Fibroblast of lung (primary cell): ENCODE results near the gene GABARAPL2. TPM values are rescaled to one million over a fixed set of nuclear protein-coding genes. Genes with fewer than 3 reads are reported as not detected.
A peak's percentile ranks its signal among the peaks of the same experiment; 100 is the strongest.

Experiments used
- DNase-seq, 2 donors: peaks; one replicate each; pipeline versions ENCODE4 v3.0.0 to v3.0.0-alpha.2; 2010; ENCODE audit warnings: low read depth in 2 of 2
- H2AFZ ChIP-seq: 2 replicates; pipeline ENCODE4 v1.5.1; 2012; ENCODE audit warnings: low read length, control low read depth, inconsistent platforms
- H3K27ac ChIP-seq: 2 replicates; pipeline ENCODE4 v1.5.1; 2011; ENCODE audit warnings: low read length, control low read depth; ENCODE audit not compliant: insufficient read depth
- H3K27me3 ChIP-seq: 2 replicates; pipeline ENCODE4 v1.5.1; 2011; ENCODE audit warnings: mild to moderate bottlenecking, low read length; ENCODE audit not compliant: control insufficient read depth, insufficient read depth
- H3K36me3 ChIP-seq: 2 replicates; pipeline ENCODE4 v1.5.1; 2011; ENCODE audit warnings: low read length; ENCODE audit not compliant: control insufficient read depth, insufficient read depth
- H3K4me1 ChIP-seq: 2 replicates; pipeline ENCODE4 v1.5.1; 2011; ENCODE audit warnings: low read length; ENCODE audit not compliant: control insufficient read depth, insufficient read depth; ENCODE audit errors: extremely low read depth
- H3K4me2 ChIP-seq: 2 replicates; pipeline ENCODE4 v1.5.1; 2011; ENCODE audit warnings: low read length, control low read depth; ENCODE audit not compliant: insufficient read depth; ENCODE audit errors: extremely low read depth
- H3K4me3 ChIP-seq, 4 experiments: fragments of 200-600 bp in 1 of 4; sonication (generic) in 1 of 4; replicated peaks in 1 of 4; 2 replicates each; pipeline ENCODE4 v1.5.1; 2011 to 2016; ENCODE audit warnings: low read length in 4 of 4, low read depth in 3 of 4, mild to moderate bottlenecking in 3 of 4, control low read depth in 2 of 4, inconsistent platforms in 1 of 4, mixed read lengths in 1 of 4; ENCODE audit not compliant: insufficient read depth in 1 of 4; ENCODE audit errors: control extremely low read depth in 1 of 4
- H3K79me2 ChIP-seq: 2 replicates; pipeline ENCODE4 v1.5.1; 2012; ENCODE audit warnings: mild to moderate bottlenecking, low read length, inconsistent platforms; ENCODE audit not compliant: control insufficient read depth, insufficient read depth
- H3K9ac ChIP-seq: 2 replicates; pipeline ENCODE4 v1.5.1; 2011; ENCODE audit warnings: mild to moderate bottlenecking, low read length, control low read depth; ENCODE audit not compliant: insufficient read depth
- H3K9me3 ChIP-seq: 2 replicates; pipeline ENCODE4 v1.5.1; 2012; ENCODE audit warnings: low read depth, low read length; ENCODE audit not compliant: control insufficient read depth, insufficient read depth
- H4K20me1 ChIP-seq: 2 replicates; pipeline ENCODE4 v1.5.1; 2011; ENCODE audit warnings: low read length; ENCODE audit not compliant: control insufficient read depth, insufficient read depth; ENCODE audit errors: extremely low read depth
- EZH2 ChIP-seq: IDR thresholded peaks from 2 replicates; pipeline ENCODE4 v1.5.1; 2012; ENCODE audit warnings: low read length, control low read depth, mild to moderate bottlenecking; ENCODE audit errors: missing control alignments
- polyA plus RNA-seq, 2 donors: library from polyadenylated mRNA; depleted of rRNA in 1 of 2; stranded (reverse) in 1 of 2; unstranded in 1 of 2; fragments of >200 nt; gene quantifications; 2 replicates each; pipeline ENCODE4 v1.2.1, GENCODE V29; 2011 to 2012; ENCODE audit warnings: missing spikeins in 1 of 2
- total RNA-seq: library from RNA; depleted of rRNA; stranded (reverse); fragments of >200 nt; gene quantifications from 2 replicates; pipeline ENCODE4 v1.2.1, GENCODE V29; 2014
- TF ChIP-seq, protein P1 (sequence below), 2 donors: IDR thresholded peaks in 1 of 2; conservative IDR thresholded peaks in 1 of 2; 1 replicate in 1 of 2; 2 replicates in 1 of 2; pipeline ENCODE4 v1.5.1; 2011 to 2012; ENCODE audit warnings: low read length in 2 of 2, control low read depth in 1 of 2, inconsistent platforms in 1 of 2, low read depth in 1 of 2, mild to moderate bottlenecking in 1 of 2

GABARAPL2 gene
- total and polyA plus RNA-seq, 2 donors (not counting 1 experiment from before 2014, with no cell fraction given), result 37.3 to 159 TPM

- no peak overlapping the region for H3K4me2 ChIP-seq
These were observed 6.4 kb upstream of the GABARAPL2 start for GRCh38 chr16:75559564-75560372.

GRCh38 chr16:75565640-75566039 is 539 bp upstream of the GABARAPL2 start:
- Histone ChIP-seq H3K27ac (peak overlapping the region; percentile 34), H3K36me3 (peaks cover 2% of the 10 kb centered on the region), H3K4me1 (peaks cover 13% of the 10 kb centered on the region), H3K27me3 (no peaks in the 10 kb centered on the region), H4K20me1 (no peaks in the 10 kb centered on the region), H3K4me3 (peak overlapping the region; percentile 89 to 99 (median 92)), H3K9me3 (no peaks in the 10 kb centered on the region), H3K9ac (no peak overlapping the region), H3K4me2 (peak overlapping the region; percentile 99), H2AFZ (peak overlapping the region; percentile 97), H3K79me2 (peaks cover 15% of the 10 kb centered on the region)
- DNase-seq, result no peak
- no peak for TF ChIP-seq EZH2

More at GRCh38 chr16:75559564-75560372, 6.4 kb upstream of the GABARAPL2 start:
- Histone ChIP-seq H3K27ac (no peak overlapping the region), H2AFZ (no peak overlapping the region), H3K4me3 (no peak overlapping the region), H4K20me1 (no peaks in the 10 kb centered on the region), H3K9me3 (no peaks in the 10 kb centered on the region), H3K36me3 (no peaks in the 10 kb centered on the region), H3K27me3 (no peaks in the 10 kb centered on the region), H3K4me1 (peaks cover 4% of the 10 kb centered on the region), H3K79me2 (no peaks in the 10 kb centered on the region), H3K9ac (no peak overlapping the region)
- TF ChIP-seq, protein P1, sequence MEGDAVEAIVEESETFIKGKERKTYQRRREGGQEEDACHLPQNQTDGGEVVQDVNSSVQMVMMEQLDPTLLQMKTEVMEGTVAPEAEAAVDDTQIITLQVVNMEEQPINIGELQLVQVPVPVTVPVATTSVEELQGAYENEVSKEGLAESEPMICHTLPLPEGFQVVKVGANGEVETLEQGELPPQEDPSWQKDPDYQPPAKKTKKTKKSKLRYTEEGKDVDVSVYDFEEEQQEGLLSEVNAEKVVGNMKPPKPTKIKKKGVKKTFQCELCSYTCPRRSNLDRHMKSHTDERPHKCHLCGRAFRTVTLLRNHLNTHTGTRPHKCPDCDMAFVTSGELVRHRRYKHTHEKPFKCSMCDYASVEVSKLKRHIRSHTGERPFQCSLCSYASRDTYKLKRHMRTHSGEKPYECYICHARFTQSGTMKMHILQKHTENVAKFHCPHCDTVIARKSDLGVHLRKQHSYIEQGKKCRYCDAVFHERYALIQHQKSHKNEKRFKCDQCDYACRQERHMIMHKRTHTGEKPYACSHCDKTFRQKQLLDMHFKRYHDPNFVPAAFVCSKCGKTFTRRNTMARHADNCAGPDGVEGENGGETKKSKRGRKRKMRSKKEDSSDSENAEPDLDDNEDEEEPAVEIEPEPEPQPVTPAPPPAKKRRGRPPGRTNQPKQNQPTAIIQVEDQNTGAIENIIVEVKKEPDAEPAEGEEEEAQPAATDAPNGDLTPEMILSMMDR (conservative IDR thresholded peaks at IDR 0.05 in 1 of 2, IDR thresholded peaks at IDR 0.05 in 1 of 2; ENCODE audit: low read depth in 1 of 2, low read length in 2 of 2), result no peak
- TF ChIP-seq EZH2, result no peak
- peak; percentile 73 for DNase-seq

DNA sequence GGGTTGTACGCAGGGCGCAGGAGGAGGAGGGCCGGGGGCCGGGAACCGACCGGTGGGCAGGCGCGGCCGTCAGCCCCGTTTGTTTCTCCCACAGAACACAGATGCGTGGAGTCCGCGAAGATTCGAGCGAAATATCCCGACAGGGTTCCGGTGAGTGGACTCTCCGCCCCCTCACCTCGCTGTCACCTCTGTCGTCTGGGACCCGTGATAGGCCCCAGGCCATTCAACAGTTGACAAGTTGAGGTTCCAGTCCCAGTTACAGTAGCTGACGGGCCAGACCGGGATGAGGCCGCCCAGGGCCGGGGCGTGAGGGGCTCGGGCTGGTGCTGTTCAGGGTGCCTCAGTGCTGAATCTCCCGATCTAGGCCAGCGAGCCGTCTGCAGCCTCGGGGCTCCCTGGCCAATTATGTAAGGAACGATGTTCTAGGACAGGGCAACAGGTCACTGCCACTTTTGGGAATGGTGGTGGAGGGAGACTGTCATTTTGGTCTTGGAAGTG is 628 bp downstream of the GABARAPL2 start:
- peaks cover 2% of the 10 kb centered on the region for H3K36me3 ChIP-seq
- peak overlapping the region; percentile 73 for H3K9ac ChIP-seq
- H3K4me1 ChIP-seq, result peaks cover 13% of the 10 kb centered on the region
- H3K27ac ChIP-seq, result peak overlapping the region; percentile 65
- DNase-seq, result peak in 1 of 2 donors; percentile 10
- no peaks in the 10 kb centered on the region for H4K20me1 ChIP-seq
- H3K4me3 ChIP-seq, result peak overlapping the region; percentile 84 to 99 (median 90)
- H2AFZ ChIP-seq, result peak overlapping the region; percentile 60
- no peaks in the 10 kb centered on the region for H3K27me3 ChIP-seq
- TF ChIP-seq, protein P1 (conservative IDR thresholded peaks at IDR 0.05 in 1 of 2, IDR thresholded peaks at IDR 0.05 in 1 of 2; ENCODE audit: low read depth in 1 of 2, low read length in 2 of 2), result no peak
- TF ChIP-seq EZH2, result no peak
- H3K79me2 ChIP-seq, result peaks cover 15% of the 10 kb centered on the region
- peak overlapping the region; percentile 77 for H3K4me2 ChIP-seq
- no peaks in the 10 kb centered on the region for H3K9me3 ChIP-seq
